Left ventricle myocardium inferior (tissue), 1 donor: ENCODE measurements around the gene TAF1D. TPM values are rescaled to one million over a fixed set of nuclear protein-coding genes. Genes with fewer than 3 reads are reported as not detected.
A peak's percentile ranks its signal among the peaks of the same experiment; 100 is the strongest.

Experiments
- DNase-seq: peaks from one replicate; pipeline ENCODE4 v3.0.0-alpha.2; 2020
- H3K27ac ChIP-seq: fragments of 200-600 bp; replicated peaks from 2 replicates; pipeline ENCODE4 v1.8.0; 2021
- H3K27me3 ChIP-seq: fragments of 200-600 bp; 2 replicates; pipeline ENCODE4 v1.8.0; 2021; ENCODE audit warnings: low read depth
- H3K36me3 ChIP-seq: fragments of 200-600 bp; 2 replicates; pipeline ENCODE4 v1.8.0; 2021
- H3K4me1 ChIP-seq: fragments of 200-600 bp; 2 replicates; pipeline ENCODE4 v1.8.0; 2021
- H3K4me3 ChIP-seq: fragments of 200-600 bp; 2 replicates; pipeline ENCODE4 v1.8.0; 2021; ENCODE audit warnings: mild to moderate bottlenecking, moderate library complexity
- H3K9me3 ChIP-seq: fragments of 200-600 bp; replicated peaks from 2 replicates; pipeline ENCODE4 v1.8.0; 2021
- CTCF ChIP-seq: fragments of 200-600 bp; IDR thresholded peaks from 2 replicates; pipeline ENCODE4 v1.8.0; 2021; ENCODE audit warnings: antibody characterized with exemption, mild to moderate bottlenecking, borderline replicate concordance
- intact Hi-C: fragments of 100-400 bp; cut with micrococcal nuclease; formaldehyde crosslinking; loops from one replicate; pipeline ENCODE4 v1.11.0; 2022
- total RNA-seq: library from RNA; stranded (reverse); fragmentation: NEBNext Ultra II Directional; extraction: Animal tissue kit (Norgen Biotek cat#: 25700); gene quantifications from one replicate; pipeline ENCODE4 v1.2.1, GENCODE V29; 2021
- donor health status: DM: no; HTN: yes; CAD: no; lungs with severe emphysema.

TAF1D gene
- total RNA-seq, 1 donor from 2014 or later = 32.6 TPM

- intact Hi-C loops = loop anchor here (5.0 kb wide), 1 partner anchor 1719 kb away; no protein-coding TSS in a partner anchor
- DNase-seq = no peak
- Histone ChIP-seq H3K27me3 (no peaks in the 10 kb centered on the region), H3K4me3 (no peak overlapping the region), H3K36me3 (peaks cover 66% of the 10 kb centered on the region), H3K4me1 (peaks cover 4% of the 10 kb centered on the region), H3K27ac (peak overlapping the region; percentile 49), H3K9me3 (no peaks in the 10 kb centered on the region)
- TF ChIP-seq CTCF = no peak
Measured at GRCh38 chr11:93700830-93701229, 40.5 kb downstream of the TAF1D start.

GRCh38 chr11:93697611-93698010 is 43.7 kb downstream of the TAF1D start:
- Histone ChIP-seq H3K36me3 (peaks cover 73% of the 10 kb centered on the region), H3K4me3 (no peak overlapping the region), H3K27ac (no peak overlapping the region), H3K9me3 (no peaks in the 10 kb centered on the region), H3K4me1 (peaks cover 4% of the 10 kb centered on the region), H3K27me3 (no peaks in the 10 kb centered on the region)
- no peak for DNase-seq
- intact Hi-C loops = no loop called here
- no peak for TF ChIP-seq CTCF

- intact Hi-C loops = no loop called here
- DNase-seq = no peak
- H3K9me3 ChIP-seq = no peaks in the 10 kb centered on the region
- H3K27ac ChIP-seq = no peak overlapping the region
- no peak overlapping the region for H3K4me3 ChIP-seq
- no peaks in the 10 kb centered on the region for H3K27me3 ChIP-seq
- peaks cover 84% of the 10 kb centered on the region for H3K36me3 ChIP-seq
- H3K4me1 ChIP-seq = no peaks in the 10 kb centered on the region
- no peak for TF ChIP-seq CTCF
Measured at GRCh38 chr11:93694557-93694956, 46.7 kb downstream of the TAF1D start.

- Histone ChIP-seq H3K4me1 (no peaks in the 10 kb centered on the region), H3K4me3 (no peak overlapping the region), H3K9me3 (no peaks in the 10 kb centered on the region), H3K27ac (no peak overlapping the region), H3K27me3 (no peaks in the 10 kb centered on the region), H3K36me3 (peaks cover 86% of the 10 kb centered on the region)
- intact Hi-C loops = no loop called here
- no peak for DNase-seq
- no peak for TF ChIP-seq CTCF
Measured at GRCh38 chr11:93694109-93694508, 47.2 kb downstream of the TAF1D start.

GRCh38 chr11:93689240-93689639 is 52.1 kb downstream of the TAF1D start:
- peaks cover 7% of the 10 kb centered on the region for H3K4me1 ChIP-seq
- H3K4me3 ChIP-seq = no peak overlapping the region
- no peaks in the 10 kb centered on the region for H3K27me3 ChIP-seq
- DNase-seq = no peak
- H3K27ac ChIP-seq = no peak overlapping the region
- no peak for TF ChIP-seq CTCF
- intact Hi-C loops = no loop called here
- H3K36me3 ChIP-seq = peaks cover 85% of the 10 kb centered on the region
- H3K9me3 ChIP-seq = no peaks in the 10 kb centered on the region

GRCh38 chr11:93686812-93687211 is 54.5 kb downstream of the TAF1D start:
- intact Hi-C loops = no loop called here
- Histone ChIP-seq H3K27ac (peak overlapping the region; percentile 59), H3K36me3 (peaks cover 90% of the 10 kb centered on the region)

More at GRCh38 chr11:93686812-93687211, 54.5 kb downstream of the TAF1D start:
- Histone ChIP-seq H3K27me3 (no peaks in the 10 kb centered on the region), H3K9me3 (no peaks in the 10 kb centered on the region), H3K4me1 (peaks cover 7% of the 10 kb centered on the region), H3K4me3 (no peak overlapping the region)
- TF ChIP-seq CTCF = no peak
- DNase-seq = no peak
